HG03039 (cell line): ENCODE measurements around the gene RETREG1.
"Not testable (repeated sequence)": the region's sequence is repeated elsewhere in the genome, so short reads cannot be mapped to it uniquely, and the experiment has no call there.

Experiments used
- ATAC-seq: cut with Tn5 transposase; IDR thresholded peaks from one replicate; pipeline ENCODE4 v1.9.1; 2021; ENCODE audit warnings: mild to moderate bottlenecking, moderate library complexity; ENCODE audit not compliant: unreplicated experiment

Gene RETREG1, protein sequence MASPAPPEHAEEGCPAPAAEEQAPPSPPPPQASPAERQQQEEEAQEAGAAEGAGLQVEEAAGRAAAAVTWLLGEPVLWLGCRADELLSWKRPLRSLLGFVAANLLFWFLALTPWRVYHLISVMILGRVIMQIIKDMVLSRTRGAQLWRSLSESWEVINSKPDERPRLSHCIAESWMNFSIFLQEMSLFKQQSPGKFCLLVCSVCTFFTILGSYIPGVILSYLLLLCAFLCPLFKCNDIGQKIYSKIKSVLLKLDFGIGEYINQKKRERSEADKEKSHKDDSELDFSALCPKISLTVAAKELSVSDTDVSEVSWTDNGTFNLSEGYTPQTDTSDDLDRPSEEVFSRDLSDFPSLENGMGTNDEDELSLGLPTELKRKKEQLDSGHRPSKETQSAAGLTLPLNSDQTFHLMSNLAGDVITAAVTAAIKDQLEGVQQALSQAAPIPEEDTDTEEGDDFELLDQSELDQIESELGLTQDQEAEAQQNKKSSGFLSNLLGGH

DNA sequence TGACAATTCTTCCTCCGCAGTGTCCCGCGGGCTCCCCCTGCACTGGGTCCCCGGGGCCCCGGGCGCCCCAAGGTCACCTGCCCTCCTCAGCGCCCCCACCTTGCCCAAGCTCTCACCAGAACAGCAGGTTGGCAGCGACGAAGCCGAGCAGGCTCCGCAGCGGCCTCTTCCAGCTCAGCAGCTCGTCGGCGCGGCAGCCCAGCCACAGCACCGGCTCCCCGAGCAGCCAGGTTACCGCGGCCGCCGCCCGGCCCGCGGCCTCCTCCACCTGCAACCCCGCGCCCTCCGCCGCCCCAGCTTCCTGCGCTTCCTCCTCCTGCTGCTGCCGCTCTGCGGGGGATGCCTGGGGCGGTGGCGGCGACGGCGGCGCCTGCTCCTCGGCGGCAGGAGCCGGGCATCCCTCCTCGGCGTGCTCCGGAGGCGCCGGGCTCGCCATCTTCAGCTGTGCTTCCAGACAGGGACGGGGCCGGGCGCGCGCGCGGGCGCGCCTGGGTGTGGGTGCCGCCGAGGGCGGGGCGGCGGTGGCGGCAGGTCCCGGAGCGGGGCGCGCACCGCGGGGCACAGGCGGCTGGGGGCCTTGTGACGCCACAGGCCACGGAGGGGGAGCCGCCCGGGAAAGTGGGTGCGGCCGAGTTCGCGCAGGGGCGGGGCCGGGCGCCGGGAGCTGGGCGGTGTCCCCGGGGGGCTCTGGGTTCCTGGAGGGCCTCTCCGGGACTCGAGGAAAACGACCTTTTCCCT lies at the start of gene RETREG1:
TSS of gene RETREG1 (minus strand) at position 462 of the 738 bp plus-strand sequence. CDS start at position 436, 26 bp downstream.
- ATAC-seq: peak; percentile 68

DNA sequence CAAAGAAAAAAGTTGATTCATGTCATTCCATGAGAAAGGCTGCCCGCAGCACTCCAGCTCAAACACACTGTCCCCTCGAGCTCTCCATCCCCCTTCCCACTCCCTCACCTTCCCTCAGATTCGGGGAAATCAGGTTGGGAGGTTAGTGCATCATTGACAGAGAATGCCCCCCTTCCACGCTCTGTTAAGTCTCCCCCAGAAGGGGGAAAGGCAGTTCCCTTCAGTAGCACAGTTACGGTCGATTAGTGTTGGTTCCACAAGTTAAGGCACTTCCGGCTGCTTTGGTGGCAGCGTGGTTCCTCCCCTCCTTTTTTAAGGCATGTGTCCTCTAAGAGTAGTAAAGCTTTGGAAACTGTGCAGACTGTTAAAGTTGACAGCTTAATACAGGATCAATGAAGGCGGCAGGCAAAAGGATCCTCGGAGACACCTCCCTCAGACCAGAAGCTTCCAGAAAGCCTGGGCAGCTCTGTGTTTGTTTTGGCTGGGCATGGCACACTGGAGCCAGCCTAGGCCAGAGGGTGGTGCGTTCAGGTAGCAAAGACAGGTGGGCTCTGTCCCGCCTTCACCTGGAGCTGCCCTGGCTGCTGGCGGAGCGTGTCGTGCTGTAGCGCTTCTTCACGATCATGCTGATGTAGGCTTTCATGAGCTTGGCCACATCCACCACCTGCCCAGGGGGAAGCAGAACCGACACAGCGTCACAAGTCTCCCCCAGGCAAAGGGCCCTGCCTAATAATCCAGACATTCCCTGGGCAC lies 49.5 kb upstream of the RETREG1 start:
- ATAC-seq: no peak

DNA sequence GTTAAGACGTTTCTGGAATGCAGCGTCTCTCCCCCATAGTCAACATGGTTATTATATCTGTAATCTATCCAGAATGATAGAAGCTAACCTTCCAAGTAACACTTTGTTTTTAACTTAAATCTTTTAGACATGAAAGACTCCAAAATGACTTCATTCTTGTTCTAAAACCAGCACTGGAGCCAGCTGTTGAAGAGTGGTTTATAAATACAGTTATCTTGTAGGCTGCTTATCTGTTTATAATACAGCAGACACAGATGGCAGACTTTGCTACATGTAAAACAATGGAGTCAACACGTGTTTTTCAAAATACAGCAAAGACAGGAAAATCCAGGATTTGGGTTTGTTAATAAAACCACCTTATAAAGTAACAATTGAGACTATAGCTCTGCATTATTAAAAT lies 48.8 kb upstream of the RETREG1 start:
- no peak for ATAC-seq

GRCh38 chr5:16664368-16664767 lies 47.6 kb upstream of the RETREG1 start:
- ATAC-seq: no peak

DNA sequence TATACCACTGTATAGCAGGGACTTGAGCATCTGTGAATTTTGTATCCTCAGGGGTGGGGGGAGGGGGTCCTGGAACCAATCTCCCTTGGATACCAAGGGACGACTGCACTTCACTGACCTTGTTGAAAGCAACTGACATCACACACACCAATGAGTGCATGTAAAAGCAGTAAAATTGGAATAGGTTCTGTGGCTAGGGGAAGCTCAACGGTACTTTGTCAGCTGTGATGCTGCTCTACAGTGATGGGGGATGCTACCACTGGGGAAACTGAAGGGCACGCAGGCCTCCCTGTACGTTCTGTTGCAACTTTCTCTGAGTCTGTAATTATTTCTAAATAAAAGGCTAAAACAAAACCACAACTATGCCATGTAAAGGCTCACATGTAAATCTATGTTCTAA lies 47.0 kb upstream of the RETREG1 start:
- ATAC-seq: no peak

DNA sequence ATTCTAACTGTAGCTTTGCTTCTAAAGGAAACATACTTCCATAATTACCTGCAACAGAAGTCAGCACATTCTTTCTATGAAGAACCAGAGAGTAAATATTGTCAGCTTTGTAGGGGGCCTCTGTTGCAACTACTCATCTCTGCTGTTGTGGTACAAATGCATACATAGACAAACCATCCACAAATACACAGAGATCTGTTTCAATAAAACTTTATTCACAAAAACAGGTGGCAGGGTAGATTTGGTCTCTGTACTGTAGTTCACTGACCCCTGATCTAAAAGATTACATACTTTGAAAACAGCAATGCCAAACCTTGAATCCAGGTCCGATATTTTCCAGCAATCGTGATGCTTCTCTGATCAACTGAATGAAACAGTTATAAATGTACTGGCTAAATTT lies 44.9 kb upstream of the RETREG1 start:
- no peak for ATAC-seq

- no peak for ATAC-seq
Measured at GRCh38 chr5:16660982-16661381, 44.2 kb upstream of the RETREG1 start.

- no peak for ATAC-seq
Measured at GRCh38 chr5:16659536-16659935, 42.7 kb upstream of the RETREG1 start.

GRCh38 chr5:16656561-16657191 lies 39.9 kb upstream of the RETREG1 start:
- ATAC-seq: no peak

GRCh38 chr5:16654647-16655334 lies 38.0 kb upstream of the RETREG1 start:
- no peak for ATAC-seq

- ATAC-seq: not testable (repeated sequence)
Measured at GRCh38 chr5:16648739-16649138, 31.9 kb upstream of the RETREG1 start.

- ATAC-seq: no peak
Measured at GRCh38 chr5:16644301-16644889, 27.6 kb upstream of the RETREG1 start.

- no peak for ATAC-seq
Measured at GRCh38 chr5:16642867-16643266, 26.1 kb upstream of the RETREG1 start.

DNA sequence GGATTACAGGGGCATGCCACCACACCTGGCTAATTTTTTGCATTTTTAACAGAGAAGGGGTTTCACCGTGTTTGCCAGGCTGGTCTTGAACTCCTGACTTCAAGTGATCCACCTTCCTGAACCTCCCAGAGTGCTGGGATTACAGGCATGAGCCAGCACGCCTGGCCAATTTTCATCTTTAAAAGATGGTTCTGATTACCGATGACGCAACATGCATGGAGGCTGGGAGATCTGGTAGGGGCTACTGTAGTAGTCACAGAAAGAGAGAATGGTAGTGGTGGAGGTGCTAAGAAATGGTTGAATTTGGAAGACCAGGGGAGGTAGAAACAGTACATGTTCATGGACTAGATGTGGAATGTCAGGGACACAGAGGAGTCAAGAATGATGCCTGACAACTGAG lies 22.4 kb upstream of the RETREG1 start:
- no peak for ATAC-seq

DNA sequence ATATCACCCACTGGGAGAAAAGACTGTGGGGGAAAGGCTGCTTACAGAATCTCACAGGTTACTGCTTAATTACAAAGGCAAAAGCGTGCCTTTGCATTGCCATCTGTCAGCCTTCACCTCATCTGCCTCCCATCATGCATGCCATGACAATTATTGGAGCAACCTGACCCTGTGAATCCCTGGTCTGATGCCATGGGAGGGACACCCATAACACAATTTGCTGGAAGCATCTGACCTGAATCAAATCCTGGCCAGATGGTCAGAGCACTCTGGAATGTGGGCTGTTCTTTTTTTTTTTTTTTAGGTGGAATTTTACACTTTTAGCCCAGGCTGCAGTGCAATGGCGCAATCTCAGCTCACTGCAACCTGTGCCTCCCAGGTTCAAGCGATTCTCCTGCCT lies 11.6 kb upstream of the RETREG1 start:
- no peak for ATAC-seq

DNA sequence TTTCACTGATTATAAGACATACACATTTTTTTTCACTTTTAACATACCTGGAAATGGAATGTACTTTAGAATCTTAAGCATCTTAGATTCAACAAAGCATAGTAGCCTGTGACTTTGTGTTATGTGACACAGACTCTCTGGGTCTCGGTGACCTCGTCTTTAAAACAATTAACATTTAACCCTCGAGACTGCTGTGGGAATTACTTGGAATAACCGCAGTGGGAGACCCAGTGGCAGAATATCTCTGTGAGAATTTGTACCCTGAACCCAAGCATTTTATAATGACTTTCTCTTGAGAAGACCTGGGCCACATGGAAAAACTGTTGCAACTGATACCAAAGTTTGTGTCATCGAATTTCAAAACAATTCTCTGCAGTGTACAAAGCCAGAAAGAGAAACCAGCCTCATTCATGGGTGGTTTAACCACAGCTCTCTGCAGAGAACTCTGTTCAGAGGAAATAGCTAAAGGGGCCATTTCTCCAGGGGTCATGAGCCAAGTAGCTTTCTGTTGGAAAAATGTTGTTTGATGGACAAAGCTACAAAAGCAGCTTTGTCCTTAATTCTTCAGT lies 10.0 kb upstream of the RETREG1 start:
- peak; percentile 83 for ATAC-seq

- ATAC-seq: no peak
Measured at GRCh38 chr5:16625096-16625495, 8.3 kb upstream of the RETREG1 start.

GRCh38 chr5:16619136-16619535 lies 2.3 kb upstream of the RETREG1 start:
- no peak for ATAC-seq

DNA sequence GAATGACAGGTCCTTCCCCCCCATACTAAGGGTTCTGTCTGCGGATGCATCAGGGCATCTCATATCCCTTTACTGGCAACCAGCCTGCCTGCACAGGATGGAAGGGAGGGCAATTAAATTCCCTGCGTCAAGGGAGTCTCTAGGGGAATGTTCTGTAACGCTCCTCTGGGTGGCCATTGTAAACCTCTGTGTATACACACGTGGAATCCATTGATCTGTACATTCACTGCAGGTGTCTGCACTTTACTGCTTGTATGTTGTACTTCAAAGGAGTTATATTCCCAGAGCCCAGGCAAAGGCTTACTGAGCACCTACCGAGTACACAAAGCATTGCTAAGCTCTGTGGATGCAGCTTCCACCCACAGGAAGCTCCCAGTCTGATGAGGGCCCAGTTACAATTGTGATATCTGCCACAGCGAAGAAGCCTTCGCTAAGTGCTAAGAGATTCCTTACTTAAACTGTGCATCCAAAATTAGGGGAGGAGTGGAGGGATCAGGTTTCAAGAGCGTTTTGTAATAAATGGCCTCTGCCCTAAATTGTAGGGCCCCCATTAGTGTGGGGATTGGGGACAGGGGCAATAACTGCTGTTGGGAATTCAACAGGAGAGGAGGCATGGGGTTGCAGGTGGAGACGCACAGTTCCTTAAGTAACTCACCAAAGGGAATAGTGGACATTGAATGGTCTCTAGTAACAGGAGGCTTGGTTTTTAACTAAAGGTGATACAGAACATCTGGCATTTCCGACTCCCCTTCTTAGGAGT lies 1.5 kb upstream of the RETREG1 start:
- ATAC-seq: no peak
